GM10847 (cell line): ENCODE data around the gene TOR4A.

Experiments used
- POLR2A ChIP-seq: IDR thresholded peaks from 2 replicates; pipeline ENCODE4 v1.6.1; 2011; ENCODE audit not compliant: insufficient read length; ENCODE audit errors: extremely low read depth

The TOR4A gene

GRCh38 chr9:137294091-137294680, 16.7 kb downstream of the TOR4A start:
- TF ChIP-seq POLR2A: no peak

GRCh38 chr9:137294681-137295237, 17.2 kb downstream of the TOR4A start:
- TF ChIP-seq POLR2A: no peak

GRCh38 chr9:137295238-137295811, 17.8 kb downstream of the TOR4A start:
- no peak for TF ChIP-seq POLR2A

- no peak for TF ChIP-seq POLR2A
Observed at GRCh38 chr9:137295849-137296669, 18.5 kb downstream of the TOR4A start.

GRCh38 chr9:137296670-137297664, 19.4 kb downstream of the TOR4A start:
- no peak for TF ChIP-seq POLR2A

- TF ChIP-seq POLR2A: no peak
Observed at GRCh38 chr9:137297966-137298365, 20.4 kb downstream of the TOR4A start.

- TF ChIP-seq POLR2A: no peak
Observed at GRCh38 chr9:137298401-137299202, 21.1 kb downstream of the TOR4A start.

GRCh38 chr9:137299203-137299565, 21.7 kb downstream of the TOR4A start:
- no peak for TF ChIP-seq POLR2A

GRCh38 chr9:137299938-137300337, 22.4 kb downstream of the TOR4A start:
- no peak for TF ChIP-seq POLR2A

- TF ChIP-seq POLR2A: no peak
Observed at GRCh38 chr9:137300567-137301080, 23.1 kb downstream of the TOR4A start.

- TF ChIP-seq POLR2A: no peak
Observed at GRCh38 chr9:137301081-137301947, 23.8 kb downstream of the TOR4A start.

GRCh38 chr9:137302118-137302448, 24.6 kb downstream of the TOR4A start, which contains the start of gene NRARP:
Gene NRARP (minus strand): TSS chr9:137302271. CDS start chr9:137301928, 343 bp downstream.
- peak; percentile 82 for TF ChIP-seq POLR2A
